Fibroblast of the aortic adventitia (primary cell): Measurements from ENCODE around the gene YIPF7. TPM values are rescaled to one million over a fixed set of nuclear protein-coding genes. Genes with fewer than 3 reads are reported as not detected.

Experiments
- DNase-seq: peaks from one replicate; pipeline ENCODE4 v3.0.0-alpha.2; 2010; ENCODE audit warnings: low read depth
- H3K4me3 ChIP-seq: 2 replicates; pipeline ENCODE4 v1.5.1; 2011; ENCODE audit warnings: low read depth, mild to moderate bottlenecking, control low read depth, low read length, moderate library complexity
- CTCF ChIP-seq: IDR thresholded peaks from 2 replicates; pipeline ENCODE4 v1.5.1; 2011; ENCODE audit warnings: mild to moderate bottlenecking, low read length, control low read depth, inconsistent platforms; ENCODE audit not compliant: insufficient read depth
- total RNA-seq: library from RNA; depleted of rRNA; stranded (reverse); fragments of >200 nt; gene quantifications from 2 replicates; pipeline ENCODE4 v1.2.3, GENCODE V29; 2012; ENCODE audit warnings: low replicate concordance

Gene YIPF7
- total RNA-seq, 1 donor = not detected

- no peak for DNase-seq
- no peak overlapping the region for H3K4me3 ChIP-seq
- no peak for TF ChIP-seq CTCF
Observed at GRCh38 chr4:44675366-44675765, 23.9 kb upstream of the YIPF7 start.

GRCh38 chr4:44674471-44674870 is 23.0 kb upstream of the YIPF7 start:
- TF ChIP-seq CTCF = peak; percentile 15
- DNase-seq = peak; percentile 4

GRCh38 chr4:44671636-44672035 is 20.2 kb upstream of the YIPF7 start:
- no peak for DNase-seq
- no peak overlapping the region for H3K4me3 ChIP-seq
- no peak for TF ChIP-seq CTCF

More at GRCh38 chr4:44674471-44674870, 23.0 kb upstream of the YIPF7 start:
- no peak overlapping the region for H3K4me3 ChIP-seq

GRCh38 chr4:44670506-44671199 is 19.2 kb upstream of the YIPF7 start:
- H3K4me3 ChIP-seq = no peak overlapping the region
- TF ChIP-seq CTCF = no peak
- no peak for DNase-seq

GRCh38 chr4:44668526-44668925 is 17.1 kb upstream of the YIPF7 start:
- no peak for TF ChIP-seq CTCF
- no peak overlapping the region for H3K4me3 ChIP-seq
- DNase-seq = peak; percentile 10

GRCh38 chr4:44663539-44664263 is 12.3 kb upstream of the YIPF7 start:
- no peak for DNase-seq
- TF ChIP-seq CTCF = no peak
- H3K4me3 ChIP-seq = no peak overlapping the region
